Activated naive CD8-positive, alpha-beta T cell treated with anti-CD3 and anti-CD28 coated beads, Interleukin-2, amount 50 U/mL, for 16 hours (primary cell): ENCODE results near the gene ADORA2A.
"Not testable (repeated sequence)": the region's sequence is repeated elsewhere in the genome, so short reads cannot be mapped to it uniquely, and the experiment has no call there.

Experiments
- DNase-seq: peaks from one replicate; pipeline ENCODE4 v3.0.0-alpha.2; 2020; ENCODE audit warnings: low read depth, low spot score

ADORA2A gene

DNA sequence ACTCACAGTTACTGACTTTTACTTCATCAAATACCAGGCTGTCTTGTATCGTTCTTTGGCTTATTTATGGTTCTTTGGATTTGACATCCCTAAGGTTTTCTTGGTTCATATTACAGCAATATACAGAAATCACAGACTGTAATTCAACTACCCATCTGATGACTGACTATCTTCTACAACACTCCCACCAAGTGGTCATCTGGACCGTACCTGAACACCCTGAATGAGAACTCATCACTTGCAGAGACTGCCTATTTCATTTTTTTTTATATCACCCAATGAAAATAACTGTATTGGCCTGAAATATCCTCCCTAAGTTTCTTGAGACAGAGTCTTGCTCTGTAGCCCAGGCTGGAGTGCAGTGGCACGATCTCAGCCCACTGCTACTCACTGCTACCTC is 58.2 kb downstream of the ADORA2A start:
- DNase-seq, result no peak

DNA sequence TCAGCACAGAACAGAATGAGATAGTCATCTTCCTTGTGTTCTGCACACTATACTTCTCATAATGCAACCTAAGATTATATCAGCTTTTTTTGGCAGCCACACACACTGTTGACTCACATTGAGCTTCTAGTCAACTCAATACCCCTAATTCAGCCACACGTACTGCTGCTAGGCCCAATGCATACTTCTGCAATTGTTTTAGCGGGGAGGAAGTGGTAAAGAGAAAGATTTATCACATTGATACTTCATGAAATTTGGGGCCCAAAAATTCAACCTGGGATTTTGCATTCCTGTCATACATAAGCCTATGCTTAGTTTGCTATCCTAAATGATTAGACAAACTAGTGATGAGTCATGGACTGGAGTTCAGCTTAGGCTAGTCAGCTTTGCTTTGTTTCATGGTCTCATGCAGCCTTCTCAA is 59.1 kb downstream of the ADORA2A start:
- no peak for DNase-seq

DNA sequence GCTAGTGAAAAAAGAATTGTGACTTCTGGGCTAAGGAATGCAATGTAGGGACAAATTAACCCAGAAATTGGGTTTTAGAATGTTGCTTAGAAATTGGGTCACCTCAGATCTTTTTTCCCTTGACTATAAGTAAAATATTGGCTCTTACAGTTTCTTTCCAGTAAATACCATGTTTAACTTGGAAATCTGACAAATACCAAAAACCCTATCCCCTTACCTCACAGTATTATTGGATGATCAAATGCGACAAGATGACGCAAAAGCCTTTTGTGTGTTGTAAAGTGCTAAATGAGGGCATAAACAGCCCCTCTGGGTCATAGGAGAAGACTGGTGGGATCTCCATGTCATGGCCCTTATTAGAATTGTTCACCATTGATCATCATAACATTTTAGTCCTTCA is 61.6 kb downstream of the ADORA2A start:
- DNase-seq, result no peak

DNA sequence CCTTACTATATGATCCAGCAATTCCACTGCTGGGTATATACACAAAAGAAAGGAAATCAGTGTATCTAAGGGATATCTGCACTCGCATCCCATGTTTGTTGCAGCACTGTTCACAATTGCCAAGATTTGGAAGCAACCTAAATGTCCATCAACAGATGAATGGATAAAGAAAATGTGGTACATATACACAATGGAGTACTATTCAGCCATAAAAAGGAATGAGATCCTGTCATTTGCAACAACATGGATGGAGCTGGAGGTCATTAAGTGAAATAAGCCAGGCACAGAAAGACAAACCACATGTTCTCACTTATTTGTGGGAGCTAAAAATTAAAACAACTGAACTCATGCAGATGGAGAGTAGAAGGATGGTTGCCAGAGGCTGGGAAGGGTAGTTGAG is 62.0 kb downstream of the ADORA2A start:
- not testable (repeated sequence) for DNase-seq
